ENCODE results near the gene RBM19.

- no peak for TF ChIP-seq POLR2A (IDR thresholded peaks at IDR 0.05)
- TF ChIP-seq, protein P1, sequence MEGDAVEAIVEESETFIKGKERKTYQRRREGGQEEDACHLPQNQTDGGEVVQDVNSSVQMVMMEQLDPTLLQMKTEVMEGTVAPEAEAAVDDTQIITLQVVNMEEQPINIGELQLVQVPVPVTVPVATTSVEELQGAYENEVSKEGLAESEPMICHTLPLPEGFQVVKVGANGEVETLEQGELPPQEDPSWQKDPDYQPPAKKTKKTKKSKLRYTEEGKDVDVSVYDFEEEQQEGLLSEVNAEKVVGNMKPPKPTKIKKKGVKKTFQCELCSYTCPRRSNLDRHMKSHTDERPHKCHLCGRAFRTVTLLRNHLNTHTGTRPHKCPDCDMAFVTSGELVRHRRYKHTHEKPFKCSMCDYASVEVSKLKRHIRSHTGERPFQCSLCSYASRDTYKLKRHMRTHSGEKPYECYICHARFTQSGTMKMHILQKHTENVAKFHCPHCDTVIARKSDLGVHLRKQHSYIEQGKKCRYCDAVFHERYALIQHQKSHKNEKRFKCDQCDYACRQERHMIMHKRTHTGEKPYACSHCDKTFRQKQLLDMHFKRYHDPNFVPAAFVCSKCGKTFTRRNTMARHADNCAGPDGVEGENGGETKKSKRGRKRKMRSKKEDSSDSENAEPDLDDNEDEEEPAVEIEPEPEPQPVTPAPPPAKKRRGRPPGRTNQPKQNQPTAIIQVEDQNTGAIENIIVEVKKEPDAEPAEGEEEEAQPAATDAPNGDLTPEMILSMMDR (IDR thresholded peaks at IDR 0.05 in 8 of 11, conservative IDR thresholded peaks at IDR 0.05 in 3 of 11), result no peak
Observed at GRCh38 chr12:113772505-113773030, 193.6 kb downstream of the RBM19 start.
